ENCODE results near the gene CASK. TPM values are rescaled to one million over a fixed set of nuclear protein-coding genes. Genes with fewer than 3 reads are reported as not detected.

The CASK gene, protein sequence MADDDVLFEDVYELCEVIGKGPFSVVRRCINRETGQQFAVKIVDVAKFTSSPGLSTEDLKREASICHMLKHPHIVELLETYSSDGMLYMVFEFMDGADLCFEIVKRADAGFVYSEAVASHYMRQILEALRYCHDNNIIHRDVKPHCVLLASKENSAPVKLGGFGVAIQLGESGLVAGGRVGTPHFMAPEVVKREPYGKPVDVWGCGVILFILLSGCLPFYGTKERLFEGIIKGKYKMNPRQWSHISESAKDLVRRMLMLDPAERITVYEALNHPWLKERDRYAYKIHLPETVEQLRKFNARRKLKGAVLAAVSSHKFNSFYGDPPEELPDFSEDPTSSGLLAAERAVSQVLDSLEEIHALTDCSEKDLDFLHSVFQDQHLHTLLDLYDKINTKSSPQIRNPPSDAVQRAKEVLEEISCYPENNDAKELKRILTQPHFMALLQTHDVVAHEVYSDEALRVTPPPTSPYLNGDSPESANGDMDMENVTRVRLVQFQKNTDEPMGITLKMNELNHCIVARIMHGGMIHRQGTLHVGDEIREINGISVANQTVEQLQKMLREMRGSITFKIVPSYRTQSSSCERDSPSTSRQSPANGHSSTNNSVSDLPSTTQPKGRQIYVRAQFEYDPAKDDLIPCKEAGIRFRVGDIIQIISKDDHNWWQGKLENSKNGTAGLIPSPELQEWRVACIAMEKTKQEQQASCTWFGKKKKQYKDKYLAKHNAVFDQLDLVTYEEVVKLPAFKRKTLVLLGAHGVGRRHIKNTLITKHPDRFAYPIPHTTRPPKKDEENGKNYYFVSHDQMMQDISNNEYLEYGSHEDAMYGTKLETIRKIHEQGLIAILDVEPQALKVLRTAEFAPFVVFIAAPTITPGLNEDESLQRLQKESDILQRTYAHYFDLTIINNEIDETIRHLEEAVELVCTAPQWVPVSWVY
- polyA plus RNA-seq (2013, experiment 1 of 2), result 45.8 TPM
- polyA plus RNA-seq (2013, experiment 2 of 2), result 46.3 TPM

- Histone ChIP-seq H3K4me3 (ENCODE audit: extremely low read depth, insufficient read depth, low read length, poor library complexity, severe bottlenecking) (peak within 1 kb of the TSS; percentile 66), H3K36me3 (ENCODE audit: control insufficient read depth, insufficient read depth, low read length) (no peaks in the 10 kb centered on the region), H3K4me1 (ENCODE audit: control insufficient read depth, insufficient read depth, low read length, poor library complexity, severe bottlenecking) (peaks cover 2% of the 10 kb centered on the region), H3K27ac (ENCODE audit: low read depth, low read length, severe bottlenecking) (peak within 1 kb of the TSS; percentile 75), H3K9me3 (ENCODE audit: control insufficient read depth, low read length) (no peaks in the 10 kb centered on the region)
- WGBS, 2 experiments (ENCODE audit: insufficient coverage in 2 of 2), result 0% methylated on average over 11 to 34 of the region's 123 CpGs
These were observed at the start of gene CASK for GRCh38 chrX:41923211-41923977. CASK (minus strand) TSS chrX:41923554; CDS start chrX:41922988, 566 bp downstream.

DNA sequence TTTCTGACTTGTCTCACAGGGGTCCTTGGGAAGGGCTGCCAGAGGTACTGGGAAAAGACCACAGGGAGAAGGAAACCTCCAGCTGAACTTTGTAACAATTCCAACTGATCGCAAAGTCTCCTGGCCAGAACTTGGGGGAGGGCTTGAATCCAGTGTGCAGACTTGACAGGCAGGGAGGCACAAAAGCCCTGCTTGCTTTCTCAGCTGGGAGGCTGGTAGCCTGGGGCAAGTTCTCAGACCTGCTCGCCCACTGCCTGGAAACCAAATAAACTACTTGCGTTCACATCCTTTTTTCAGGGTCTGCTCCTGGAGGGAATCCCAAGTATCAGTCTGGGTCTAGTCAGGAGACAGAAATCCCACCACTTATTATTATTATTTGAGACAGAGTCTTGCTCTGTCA is 48.0 kb upstream of the CASK start:
- no peak overlapping the region for H3K4me3 ChIP-seq (ENCODE audit: extremely low read depth, insufficient read depth, low read length, poor library complexity, severe bottlenecking)
- no peaks in the 10 kb centered on the region for H3K9me3 ChIP-seq (ENCODE audit: control insufficient read depth, low read length)
- H3K27ac ChIP-seq (ENCODE audit: low read depth, low read length, severe bottlenecking), result no peak overlapping the region
- whole genome bisulfite sequencing, 2 experiments (ENCODE audit: insufficient coverage in 2 of 2), result 67% methylated on average over 1 of the region's 3 CpGs; no CpG with 5 or more reads in 1 of the 2 experiments
- no peaks in the 10 kb centered on the region for H3K4me1 ChIP-seq (ENCODE audit: control insufficient read depth, insufficient read depth, low read length, poor library complexity, severe bottlenecking)
- H3K36me3 ChIP-seq (ENCODE audit: control insufficient read depth, insufficient read depth, low read length), result no peaks in the 10 kb centered on the region

- H3K4me1 ChIP-seq (ENCODE audit: control insufficient read depth, insufficient read depth, low read length, poor library complexity, severe bottlenecking), result no peaks in the 10 kb centered on the region
- H3K36me3 ChIP-seq (ENCODE audit: control insufficient read depth, insufficient read depth, low read length), result no peaks in the 10 kb centered on the region
- H3K27ac ChIP-seq (ENCODE audit: low read depth, low read length, severe bottlenecking), result no peak overlapping the region
- H3K9me3 ChIP-seq (ENCODE audit: control insufficient read depth, low read length), result no peaks in the 10 kb centered on the region
- H3K4me3 ChIP-seq (ENCODE audit: extremely low read depth, insufficient read depth, low read length, poor library complexity, severe bottlenecking), result no peak overlapping the region
These were observed 47.1 kb upstream of the CASK start for GRCh38 chrX:41970419-41970818.

- Histone ChIP-seq H3K27ac (ENCODE audit: low read depth, low read length, severe bottlenecking) (no peak overlapping the region), H3K4me3 (ENCODE audit: extremely low read depth, insufficient read depth, low read length, poor library complexity, severe bottlenecking) (no peak overlapping the region), H3K36me3 (ENCODE audit: control insufficient read depth, insufficient read depth, low read length) (no peaks in the 10 kb centered on the region), H3K9me3 (ENCODE audit: control insufficient read depth, low read length) (no peaks in the 10 kb centered on the region), H3K4me1 (ENCODE audit: control insufficient read depth, insufficient read depth, low read length, poor library complexity, severe bottlenecking) (no peaks in the 10 kb centered on the region)
- WGBS, 2 experiments (ENCODE audit: insufficient coverage in 2 of 2), result 88 to 100% methylated on average over 1 to 2 of the region's 3 CpGs
These were observed 40.0 kb upstream of the CASK start for GRCh38 chrX:41963348-41963747.

DNA sequence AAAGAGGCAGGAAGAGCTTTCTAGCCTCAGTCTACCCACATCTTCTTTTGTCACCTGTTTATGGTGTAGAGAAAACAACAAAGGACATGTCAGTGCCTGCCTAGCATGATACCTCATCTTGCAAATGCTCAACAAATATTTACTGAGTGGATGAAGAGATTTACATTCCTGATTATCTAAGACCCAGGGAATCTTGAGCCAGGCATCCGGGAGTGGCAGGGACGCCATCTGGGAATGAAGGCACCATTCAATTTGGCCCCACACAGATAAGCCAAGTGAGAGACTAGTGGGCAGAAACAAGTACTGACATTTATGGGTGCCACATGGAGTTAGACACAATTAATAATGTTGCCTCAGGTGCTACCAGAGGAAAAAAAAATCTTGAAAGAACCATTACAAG is 36.8 kb upstream of the CASK start:
- Histone ChIP-seq H3K9me3 (ENCODE audit: control insufficient read depth, low read length) (no peaks in the 10 kb centered on the region), H3K36me3 (ENCODE audit: control insufficient read depth, insufficient read depth, low read length) (no peaks in the 10 kb centered on the region), H3K4me3 (ENCODE audit: extremely low read depth, insufficient read depth, low read length, poor library complexity, severe bottlenecking) (no peak overlapping the region), H3K27ac (ENCODE audit: low read depth, low read length, severe bottlenecking) (no peak overlapping the region), H3K4me1 (ENCODE audit: control insufficient read depth, insufficient read depth, low read length, poor library complexity, severe bottlenecking) (no peaks in the 10 kb centered on the region)
- 60% methylated on average over 1 of the region's 2 CpGs; no CpG with 5 or more reads in 1 of the 2 experiments for WGBS, 2 experiments (ENCODE audit: insufficient coverage in 2 of 2)

- H3K36me3 ChIP-seq (ENCODE audit: control insufficient read depth, insufficient read depth, low read length), result no peaks in the 10 kb centered on the region
- no peaks in the 10 kb centered on the region for H3K9me3 ChIP-seq (ENCODE audit: control insufficient read depth, low read length)
- H3K4me1 ChIP-seq (ENCODE audit: control insufficient read depth, insufficient read depth, low read length, poor library complexity, severe bottlenecking), result no peaks in the 10 kb centered on the region
- no peak overlapping the region for H3K27ac ChIP-seq (ENCODE audit: low read depth, low read length, severe bottlenecking)
- H3K4me3 ChIP-seq (ENCODE audit: extremely low read depth, insufficient read depth, low read length, poor library complexity, severe bottlenecking), result no peak overlapping the region
These were observed 35.5 kb upstream of the CASK start for GRCh38 chrX:41958861-41959260.

GRCh38 chrX:41956027-41956426 is 32.7 kb upstream of the CASK start:
- no peaks in the 10 kb centered on the region for H3K36me3 ChIP-seq (ENCODE audit: control insufficient read depth, insufficient read depth, low read length)
- H3K4me3 ChIP-seq (ENCODE audit: extremely low read depth, insufficient read depth, low read length, poor library complexity, severe bottlenecking), result no peak overlapping the region
- H3K9me3 ChIP-seq (ENCODE audit: control insufficient read depth, low read length), result no peaks in the 10 kb centered on the region
- no peaks in the 10 kb centered on the region for H3K4me1 ChIP-seq (ENCODE audit: control insufficient read depth, insufficient read depth, low read length, poor library complexity, severe bottlenecking)
- peak overlapping the region; percentile 23 for H3K27ac ChIP-seq (ENCODE audit: low read depth, low read length, severe bottlenecking)
- no CpG with 5 or more reads among the region's 2 CpGs for WGBS, 2 experiments (ENCODE audit: insufficient coverage in 2 of 2)

- Histone ChIP-seq H3K9me3 (ENCODE audit: control insufficient read depth, low read length) (no peaks in the 10 kb centered on the region), H3K4me1 (ENCODE audit: control insufficient read depth, insufficient read depth, low read length, poor library complexity, severe bottlenecking) (no peaks in the 10 kb centered on the region), H3K36me3 (ENCODE audit: control insufficient read depth, insufficient read depth, low read length) (no peaks in the 10 kb centered on the region), H3K4me3 (ENCODE audit: extremely low read depth, insufficient read depth, low read length, poor library complexity, severe bottlenecking) (no peak overlapping the region), H3K27ac (ENCODE audit: low read depth, low read length, severe bottlenecking) (no peak overlapping the region)
- WGBS, 2 experiments (ENCODE audit: insufficient coverage in 2 of 2), result no CpG with 5 or more reads among the region's 5 CpGs
These were observed 28.7 kb upstream of the CASK start for GRCh38 chrX:41952102-41952501.

DNA sequence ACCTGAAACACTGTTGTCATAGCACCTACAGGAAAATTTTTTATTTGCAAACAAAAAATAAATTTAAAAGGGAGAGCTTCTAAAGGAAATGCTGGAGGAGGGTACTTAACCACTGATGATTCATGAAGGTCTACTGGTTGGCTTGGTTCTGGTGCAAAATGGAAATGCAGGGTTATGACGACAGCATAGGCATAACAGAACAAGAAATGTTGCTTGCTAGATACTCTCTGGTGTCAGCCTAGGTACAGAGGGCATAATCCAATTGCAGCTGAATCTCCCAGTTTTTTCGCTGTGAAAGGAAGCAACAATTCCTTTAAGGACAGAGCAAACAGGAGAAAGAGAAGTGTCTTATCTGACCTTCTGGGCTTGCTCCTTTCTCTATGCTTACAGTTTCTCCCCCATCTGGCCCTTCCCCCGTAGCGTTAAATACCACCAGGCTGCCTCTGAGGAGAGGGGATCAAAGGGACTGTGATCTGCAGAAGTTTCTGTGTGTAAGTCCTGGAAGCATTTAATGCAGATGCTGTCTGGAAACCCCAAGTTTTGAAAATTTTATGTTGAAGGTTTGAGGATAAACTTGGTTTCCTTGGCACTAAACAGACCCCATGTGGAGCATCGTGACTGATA is 23.7 kb upstream of the CASK start:
- no peaks in the 10 kb centered on the region for H3K36me3 ChIP-seq (ENCODE audit: control insufficient read depth, insufficient read depth, low read length)
- no peaks in the 10 kb centered on the region for H3K9me3 ChIP-seq (ENCODE audit: control insufficient read depth, low read length)
- 20 to 57% methylated on average over 1 of the region's 5 CpGs for WGBS, 2 experiments (ENCODE audit: insufficient coverage in 2 of 2)
- no peak overlapping the region for H3K4me3 ChIP-seq (ENCODE audit: extremely low read depth, insufficient read depth, low read length, poor library complexity, severe bottlenecking)
- H3K27ac ChIP-seq (ENCODE audit: low read depth, low read length, severe bottlenecking), result no peak overlapping the region
- no peaks in the 10 kb centered on the region for H3K4me1 ChIP-seq (ENCODE audit: control insufficient read depth, insufficient read depth, low read length, poor library complexity, severe bottlenecking)

DNA sequence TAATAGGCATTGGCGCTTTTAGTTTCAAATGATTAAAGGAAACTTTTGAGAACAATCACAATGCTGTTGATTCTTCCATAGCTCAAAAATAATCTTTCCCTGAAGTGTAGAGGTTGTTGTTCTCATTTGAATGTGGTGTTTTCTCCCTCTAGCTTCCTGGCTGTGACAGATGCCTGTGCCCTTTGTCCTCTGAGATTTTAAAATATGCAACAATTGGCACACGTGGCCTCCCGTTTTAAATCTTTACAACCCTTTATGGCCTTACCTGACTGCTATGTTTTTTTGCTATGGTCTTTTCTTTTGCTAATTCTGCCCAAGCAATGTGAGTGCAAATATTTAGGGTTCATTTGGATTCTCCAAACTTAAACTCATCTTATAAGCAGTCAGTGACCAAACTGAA is 22.9 kb upstream of the CASK start:
- H3K27ac ChIP-seq (ENCODE audit: low read depth, low read length, severe bottlenecking), result no peak overlapping the region
- H3K36me3 ChIP-seq (ENCODE audit: control insufficient read depth, insufficient read depth, low read length), result no peaks in the 10 kb centered on the region
- no peaks in the 10 kb centered on the region for H3K4me1 ChIP-seq (ENCODE audit: control insufficient read depth, insufficient read depth, low read length, poor library complexity, severe bottlenecking)
- 20% methylated on average over 2 of the region's 3 CpGs; no CpG with 5 or more reads in 1 of the 2 experiments for WGBS, 2 experiments (ENCODE audit: insufficient coverage in 2 of 2)
- no peaks in the 10 kb centered on the region for H3K9me3 ChIP-seq (ENCODE audit: control insufficient read depth, low read length)
- no peak overlapping the region for H3K4me3 ChIP-seq (ENCODE audit: extremely low read depth, insufficient read depth, low read length, poor library complexity, severe bottlenecking)

All from mesodermal cell (in vitro differentiated cells).